Measurements from ENCODE around the gene C14orf132.

The C14orf132 gene

GRCh38 chr14:96060186-96060933 is 21.2 kb downstream of the C14orf132 start:
- peak; percentile 34 for DNase-seq

GRCh38 chr14:96062010-96062409 is 22.8 kb downstream of the C14orf132 start:
- peak; percentile 19 for DNase-seq

GRCh38 chr14:96062506-96062905 is 23.3 kb downstream of the C14orf132 start:
- DNase-seq, result peak; percentile 44

GRCh38 chr14:96064866-96065265 is 25.7 kb downstream of the C14orf132 start:
- DNase-seq, result peak; percentile 35

- peak; percentile 41 for DNase-seq
These were observed 26.7 kb downstream of the C14orf132 start for GRCh38 chr14:96065661-96066459.

- peak; percentile 36 for DNase-seq
These were observed 27.8 kb downstream of the C14orf132 start for GRCh38 chr14:96066976-96067375.

GRCh38 chr14:96067985-96068930 is 29.1 kb downstream of the C14orf132 start:
- DNase-seq, result peak; percentile 42

GRCh38 chr14:96069421-96069820 is 30.3 kb downstream of the C14orf132 start:
- DNase-seq, result no peak

- peak; percentile 39 for DNase-seq
These were observed 32.4 kb downstream of the C14orf132 start for GRCh38 chr14:96071561-96071960.

GRCh38 chr14:96072076-96072475 is 32.9 kb downstream of the C14orf132 start:
- peak; percentile 12 for DNase-seq

GRCh38 chr14:96072746-96073145 is 33.6 kb downstream of the C14orf132 start:
- DNase-seq, result peak; percentile 16

- peak; percentile 8 for DNase-seq
These were observed 34.3 kb downstream of the C14orf132 start for GRCh38 chr14:96073260-96074039.

GRCh38 chr14:96077983-96078624 is 38.9 kb downstream of the C14orf132 start:
- no peak for DNase-seq

GRCh38 chr14:96078625-96079016 is 39.5 kb downstream of the C14orf132 start:
- no peak for DNase-seq

GRCh38 chr14:96079066-96079465 is 39.9 kb downstream of the C14orf132 start:
- DNase-seq, result no peak

GRCh38 chr14:96080571-96080970 is 41.4 kb downstream of the C14orf132 start:
- no peak for DNase-seq

GRCh38 chr14:96081224-96081623 is 42.1 kb downstream of the C14orf132 start:
- DNase-seq, result no peak

- DNase-seq, result no peak
These were observed 42.7 kb downstream of the C14orf132 start for GRCh38 chr14:96081767-96082400.

GRCh38 chr14:96082420-96083300 is 43.5 kb downstream of the C14orf132 start:
- no peak for DNase-seq

All from islet precursor cell (in vitro differentiated cells).